ENCODE measurements around the gene TEX48. TPM values are rescaled to one million over a fixed set of nuclear protein-coding genes. Genes with fewer than 3 reads are reported as not detected.

TEX48 gene
- total and polyA plus RNA-seq, 10 of the 15 experiments (the other 5 are each of a cell fraction or from before 2014, with no cell fraction given): not detected

DNA sequence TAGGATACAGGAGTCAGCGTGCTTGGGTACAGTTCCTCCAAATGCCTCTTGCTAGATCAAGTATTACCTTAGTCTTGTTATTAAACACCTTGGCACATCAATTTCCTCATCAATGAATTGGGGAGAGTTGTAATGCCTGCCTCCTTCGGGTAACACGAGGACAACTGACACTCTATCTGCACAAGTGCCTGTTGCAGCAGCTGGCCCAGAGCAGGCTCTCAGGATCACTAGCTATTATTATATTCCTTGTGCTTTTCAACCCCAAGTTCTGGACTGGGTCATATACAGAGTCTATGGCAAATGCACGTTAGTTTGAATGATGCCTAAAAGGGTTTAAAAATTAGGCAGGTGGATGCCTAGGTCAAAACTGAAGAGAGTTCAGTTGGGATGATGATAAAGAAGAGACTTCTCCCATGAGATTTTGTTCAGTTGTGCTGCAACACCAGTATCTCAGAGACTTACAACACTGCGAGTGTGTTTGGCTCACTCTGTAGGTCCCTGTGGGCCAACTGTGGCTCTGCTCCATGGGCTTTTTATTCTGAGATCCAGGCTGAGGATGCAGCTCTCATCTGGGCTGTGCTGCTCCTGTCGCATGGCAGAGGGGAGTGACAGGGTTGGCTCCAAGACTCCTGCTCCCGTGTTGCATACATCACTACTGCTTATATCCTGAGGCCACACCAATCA is 41.1 kb upstream of the TEX48 start:
- in situ Hi-C loops (cut with MboI): no loop called here
- no TSS peak for BruUV-seq (replicated peaks)
- intact Hi-C loops (cut with micrococcal nuclease; ENCODE audit: unreplicated experiment): no loop called here
- CTCF ChIA-PET: interaction anchor here (1.2 to 1.8 kb wide), 4 partner anchors 10 to 291 kb away, joined by 3 to 5 read pairs (median 4); no protein-coding TSS in a partner anchor
- Histone ChIP-seq H2AFZ (ENCODE audit: control insufficient read depth, low read depth, low read length) (no peak overlapping the region), H3K36me3 (ENCODE audit: control insufficient read depth in 2 of 2, insufficient read depth in 2 of 2, low read length in 1 of 2) (no peaks in the 10 kb centered on the region), H3K9me3 (replicated peaks; ENCODE audit: control insufficient read depth, insufficient read depth, low read length) (no peaks in the 10 kb centered on the region; the same call in 1 of the 3 replicates), H3K4me1 (ENCODE audit: control insufficient read depth, insufficient read depth, low read length) (peaks cover 7% of the 10 kb centered on the region; the same call in 1 of the 2 replicates), H3K79me2 (ENCODE audit: control insufficient read depth, insufficient read depth, low read length) (no peaks in the 10 kb centered on the region), H3K9ac (ENCODE audit: control insufficient read depth, insufficient read depth, low read length) (no peak overlapping the region), H3K27ac (ENCODE audit: control insufficient read depth, insufficient read depth) (no peak overlapping the region), H3K4me3 (no peak overlapping the region), H3K4me2 (ENCODE audit: control insufficient read depth, insufficient read depth) (no peak overlapping the region), H3K27me3 (replicated peaks in 1 of 2; ENCODE audit: control insufficient read depth in 2 of 2, insufficient read depth in 2 of 2, low read length in 1 of 2) (peaks cover 4 to 10% of the 10 kb centered on the region in 2 experiments), H4K20me1 (ENCODE audit: control insufficient read depth, insufficient read depth) (no peaks in the 10 kb centered on the region)
- SMC1A ChIA-PET (ENCODE audit: uncharacterized antibody, unreplicated experiment): interaction anchor here (1.4 kb wide), 1 partner anchor 42 kb away, joined by 5 read pairs; no protein-coding TSS in a partner anchor
- FAIRE-seq (no peak), DNase-seq (ENCODE audit: low read depth, low spot score) (no peak), ATAC-seq (no peak)
- POLR2A ChIA-PET: no interaction called here
- 34% methylated on average over 7 of the region's 7 CpGs for WGBS (ENCODE audit: insufficient coverage, insufficient replicate concordance, low lambda C conversion rate, missing lambda C conversion rate)
- RAD21 ChIA-PET (ENCODE audit: unreplicated experiment): no interaction called here
- TF ChIP-seq, protein P1, sequence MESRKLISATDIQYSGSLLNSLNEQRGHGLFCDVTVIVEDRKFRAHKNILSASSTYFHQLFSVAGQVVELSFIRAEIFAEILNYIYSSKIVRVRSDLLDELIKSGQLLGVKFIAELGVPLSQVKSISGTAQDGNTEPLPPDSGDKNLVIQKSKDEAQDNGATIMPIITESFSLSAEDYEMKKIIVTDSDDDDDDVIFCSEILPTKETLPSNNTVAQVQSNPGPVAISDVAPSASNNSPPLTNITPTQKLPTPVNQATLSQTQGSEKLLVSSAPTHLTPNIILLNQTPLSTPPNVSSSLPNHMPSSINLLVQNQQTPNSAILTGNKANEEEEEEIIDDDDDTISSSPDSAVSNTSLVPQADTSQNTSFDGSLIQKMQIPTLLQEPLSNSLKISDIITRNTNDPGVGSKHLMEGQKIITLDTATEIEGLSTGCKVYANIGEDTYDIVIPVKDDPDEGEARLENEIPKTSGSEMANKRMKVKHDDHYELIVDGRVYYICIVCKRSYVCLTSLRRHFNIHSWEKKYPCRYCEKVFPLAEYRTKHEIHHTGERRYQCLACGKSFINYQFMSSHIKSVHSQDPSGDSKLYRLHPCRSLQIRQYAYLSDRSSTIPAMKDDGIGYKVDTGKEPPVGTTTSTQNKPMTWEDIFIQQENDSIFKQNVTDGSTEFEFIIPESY (IDR thresholded peaks at IDR 0.05): no peak
- TF ChIP-seq SMC3 (IDR thresholded peaks at IDR 0.05; ENCODE audit: borderline replicate concordance, low read length) (no peak), SREBF1 (IDR thresholded peaks at IDR 0.05; ENCODE audit: low read length) (no peak), RAD51 (IDR thresholded peaks at IDR 0.05) (no peak), RB1 (IDR thresholded peaks at IDR 0.05; ENCODE audit: borderline replicate concordance) (no peak), NKRF (conservative IDR thresholded peaks at IDR 0.05) (no peak), SPI1 (IDR thresholded peaks at IDR 0.05; ENCODE audit: borderline replicate concordance, insufficient read depth, low read depth, low read length) (no peak), SP1 (IDR thresholded peaks at IDR 0.05; ENCODE audit: low read depth, low read length) (no peak), WRNIP1 (IDR thresholded peaks at IDR 0.05; ENCODE audit: borderline replicate concordance, low read depth, low read length) (no peak), SMARCA5 (IDR thresholded peaks at IDR 0.05) (no peak), ZZZ3 (IDR thresholded peaks at IDR 0.05; ENCODE audit: control insufficient read depth, insufficient read length, low read depth) (no peak), ZNF207 (IDR thresholded peaks at IDR 0.05; ENCODE audit: borderline replicate concordance) (no peak)
- TF ChIP-seq, protein P2, sequence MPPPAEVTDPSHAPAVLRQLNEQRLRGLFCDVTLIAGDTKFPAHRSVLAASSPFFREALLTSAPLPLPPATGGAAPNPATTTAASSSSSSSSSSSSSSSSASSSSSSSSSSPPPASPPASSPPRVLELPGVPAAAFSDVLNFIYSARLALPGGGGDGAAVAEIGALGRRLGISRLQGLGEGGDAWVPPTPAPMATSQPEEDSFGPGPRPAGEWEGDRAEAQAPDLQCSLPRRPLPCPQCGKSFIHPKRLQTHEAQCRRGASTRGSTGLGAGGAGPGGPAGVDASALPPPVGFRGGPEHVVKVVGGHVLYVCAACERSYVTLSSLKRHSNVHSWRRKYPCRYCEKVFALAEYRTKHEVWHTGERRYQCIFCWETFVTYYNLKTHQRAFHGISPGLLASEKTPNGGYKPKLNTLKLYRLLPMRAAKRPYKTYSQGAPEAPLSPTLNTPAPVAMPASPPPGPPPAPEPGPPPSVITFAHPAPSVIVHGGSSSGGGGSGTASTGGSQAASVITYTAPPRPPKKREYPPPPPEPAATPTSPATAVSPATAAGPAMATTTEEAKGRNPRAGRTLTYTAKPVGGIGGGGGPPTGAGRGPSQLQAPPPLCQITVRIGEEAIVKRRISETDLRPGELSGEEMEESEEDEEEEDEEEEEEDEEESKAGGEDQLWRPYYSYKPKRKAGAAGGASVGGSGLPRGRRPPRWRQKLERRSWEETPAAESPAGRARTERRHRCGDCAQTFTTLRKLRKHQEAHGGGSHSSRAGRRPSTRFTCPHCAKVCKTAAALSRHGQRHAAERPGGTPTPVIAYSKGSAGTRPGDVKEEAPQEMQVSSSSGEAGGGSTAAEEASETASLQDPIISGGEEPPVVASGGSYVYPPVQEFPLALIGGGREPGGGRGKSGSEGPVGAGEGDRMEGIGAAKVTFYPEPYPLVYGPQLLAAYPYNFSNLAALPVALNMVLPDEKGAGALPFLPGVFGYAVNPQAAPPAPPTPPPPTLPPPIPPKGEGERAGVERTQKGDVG (CRISPR knock-in tag; IDR thresholded peaks at IDR 0.05): no peak
